K562 (cell line): Measurements from ENCODE around the gene NCL. TPM values are rescaled to one million over a fixed set of nuclear protein-coding genes. Genes with fewer than 3 reads are reported as not detected.
A peak's percentile ranks its signal among the peaks of the same experiment; 100 is the strongest.

ENCODE experiments used
- EGR1 ChIP-seq: fragments of 450-650 bp; conservative IDR thresholded peaks from 2 replicates; pipeline ENCODE4 v1.6.1; 2017; ENCODE audit warnings: mild to moderate bottlenecking
- FOXA3 ChIP-seq, 2 experiments: fragments of 450-650 bp in 1 of 2; sonication (generic) in 1 of 2; formaldehyde crosslinking; IDR thresholded peaks in 1 of 2; conservative IDR thresholded peaks in 1 of 2; 2 replicates each; pipeline versions ENCODE4 v1.4.0 to v1.8.0; 2020 to 2022; ENCODE audit warnings: mild to moderate bottlenecking in 2 of 2, missing genetic modification reagents in 1 of 2
- NEUROD1 ChIP-seq: fragments of 150-350 bp; IDR thresholded peaks from 2 replicates; pipeline ENCODE4 v1.6.1; 2014; ENCODE audit warnings: borderline replicate concordance, low read length, low read depth; ENCODE audit not compliant: partially characterized antibody
- ZNF436 ChIP-seq: fragments of 250-450, 450-650 bp; sonication (Bioruptor Pico); formaldehyde crosslinking; IDR thresholded peaks from 2 replicates; pipeline ENCODE4 v1.7.0; 2020; ENCODE audit warnings: mild to moderate bottlenecking
- polyA plus RNA-seq, 8 experiments: library from polyadenylated mRNA; depleted of rRNA in 4 of 8; stranded (reverse) in 5 of 8; unstranded in 3 of 8; fragments of >200 nt; fragmentation: Nextera tagmentation in 2 of 8; fragmentation: Illumina TruSeq in 1 of 8; extraction: Ambion mirVana in 2 of 8; extraction: Trizol in 1 of 8; gene quantifications; 2 replicates each; pipeline versions ENCODE4 v1.2.1 to v1.2.3, GENCODE V29; 2011 to 2014; ENCODE audit warnings: inconsistent platforms in 1 of 8, missing spikeins in 1 of 8
- total RNA-seq, 7 experiments: library from RNA; depleted of rRNA in 6 of 7; stranded (reverse); fragments of >200 nt in 6 of 7; fragmentation: Illumina TruSeq in 2 of 7; extraction: Trizol in 2 of 7; gene quantifications; 2 replicates each; pipeline versions ENCODE4 v1.2.1 to v1.2.3, GENCODE V29; 2011 to 2021; ENCODE audit warnings: low replicate concordance in 1 of 7
- TF ChIP-seq, protein P1 (sequence below), 2 experiments: fragments of 150-350 bp in 1 of 2; IDR thresholded peaks; 2 replicates each; pipeline ENCODE4 v1.6.1; 2012 to 2016; ENCODE audit warnings: low read depth in 2 of 2, low read length in 2 of 2, mild to moderate bottlenecking in 1 of 2, moderate library complexity in 1 of 2
- TF ChIP-seq, protein P2 (sequence below): fragments of 450-650 bp; IDR thresholded peaks from 2 replicates; pipeline ENCODE4 v1.6.1; 2016; ENCODE audit warnings: low read depth
- TF ChIP-seq, protein P3 (sequence below): sonication (generic); formaldehyde crosslinking; IDR thresholded peaks from 2 replicates; pipeline ENCODE4 v1.8.1; 2022; ENCODE audit warnings: missing genetic modification reagents
- TF ChIP-seq, protein P4 (sequence below), 2 experiments: IDR thresholded peaks; 2 replicates each; pipeline ENCODE4 v1.6.1; 2011; ENCODE audit warnings: borderline replicate concordance in 1 of 2, control low read depth in 1 of 2, low read depth in 1 of 2, low read length in 1 of 2, mild to moderate bottlenecking in 1 of 2, mixed read lengths in 1 of 2, moderate library complexity in 1 of 2; ENCODE audit not compliant: insufficient read depth in 1 of 2, insufficient read length in 1 of 2, poor library complexity in 1 of 2, severe bottlenecking in 1 of 2; ENCODE audit errors: extremely low read depth in 1 of 2
- TF ChIP-seq, protein P5 (sequence below), 3 experiments: IDR thresholded peaks in 2 of 3; conservative IDR thresholded peaks in 1 of 3; 2 replicates each; pipeline ENCODE4 v1.5.1; 2011 to 2012; ENCODE audit warnings: low read length in 3 of 3, mild to moderate bottlenecking in 3 of 3, control low read depth in 2 of 3, improper control_type of control experiment in 1 of 3, inconsistent platforms in 1 of 3, low read depth in 1 of 3, mixed read lengths in 1 of 3, moderate library complexity in 1 of 3; ENCODE audit not compliant: insufficient read depth in 2 of 3

NCL gene
- total and polyA plus RNA-seq, 9 of the 15 experiments (the other 6 are each of a cell fraction or from before 2014, with no cell fraction given), result 80.9 to 732 (median 361) TPM

DNA sequence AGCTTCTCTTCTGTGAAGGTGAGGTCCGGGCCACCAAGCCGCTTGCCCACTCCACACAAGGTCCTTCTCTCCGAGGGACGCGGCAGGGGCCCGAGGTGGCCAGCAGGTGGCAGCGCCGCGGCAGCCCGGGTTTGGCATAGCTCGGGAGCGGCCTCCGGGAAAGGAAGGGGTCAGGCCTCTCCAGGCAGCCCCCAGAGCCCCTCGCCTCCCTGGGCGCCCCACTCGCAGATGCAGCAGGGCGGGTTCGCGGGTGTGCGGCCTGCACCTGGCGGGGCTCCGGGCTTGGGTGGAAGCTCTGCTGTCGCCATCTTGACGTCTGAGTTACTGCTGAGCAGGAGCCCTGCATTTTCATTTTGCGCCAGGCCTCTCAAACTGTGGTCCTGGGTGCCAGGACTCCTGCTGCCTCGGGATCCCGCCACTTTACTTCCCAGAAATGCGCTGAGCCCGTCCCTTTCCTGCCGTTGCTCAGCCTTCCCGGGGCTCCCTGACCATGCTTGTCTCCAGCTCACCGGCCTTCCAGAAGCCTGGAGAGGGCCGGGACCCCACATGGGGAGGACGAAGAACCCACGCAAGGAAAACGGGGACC is 18.6 kb upstream of the NCL start (continued):
- TF ChIP-seq, protein P1, sequence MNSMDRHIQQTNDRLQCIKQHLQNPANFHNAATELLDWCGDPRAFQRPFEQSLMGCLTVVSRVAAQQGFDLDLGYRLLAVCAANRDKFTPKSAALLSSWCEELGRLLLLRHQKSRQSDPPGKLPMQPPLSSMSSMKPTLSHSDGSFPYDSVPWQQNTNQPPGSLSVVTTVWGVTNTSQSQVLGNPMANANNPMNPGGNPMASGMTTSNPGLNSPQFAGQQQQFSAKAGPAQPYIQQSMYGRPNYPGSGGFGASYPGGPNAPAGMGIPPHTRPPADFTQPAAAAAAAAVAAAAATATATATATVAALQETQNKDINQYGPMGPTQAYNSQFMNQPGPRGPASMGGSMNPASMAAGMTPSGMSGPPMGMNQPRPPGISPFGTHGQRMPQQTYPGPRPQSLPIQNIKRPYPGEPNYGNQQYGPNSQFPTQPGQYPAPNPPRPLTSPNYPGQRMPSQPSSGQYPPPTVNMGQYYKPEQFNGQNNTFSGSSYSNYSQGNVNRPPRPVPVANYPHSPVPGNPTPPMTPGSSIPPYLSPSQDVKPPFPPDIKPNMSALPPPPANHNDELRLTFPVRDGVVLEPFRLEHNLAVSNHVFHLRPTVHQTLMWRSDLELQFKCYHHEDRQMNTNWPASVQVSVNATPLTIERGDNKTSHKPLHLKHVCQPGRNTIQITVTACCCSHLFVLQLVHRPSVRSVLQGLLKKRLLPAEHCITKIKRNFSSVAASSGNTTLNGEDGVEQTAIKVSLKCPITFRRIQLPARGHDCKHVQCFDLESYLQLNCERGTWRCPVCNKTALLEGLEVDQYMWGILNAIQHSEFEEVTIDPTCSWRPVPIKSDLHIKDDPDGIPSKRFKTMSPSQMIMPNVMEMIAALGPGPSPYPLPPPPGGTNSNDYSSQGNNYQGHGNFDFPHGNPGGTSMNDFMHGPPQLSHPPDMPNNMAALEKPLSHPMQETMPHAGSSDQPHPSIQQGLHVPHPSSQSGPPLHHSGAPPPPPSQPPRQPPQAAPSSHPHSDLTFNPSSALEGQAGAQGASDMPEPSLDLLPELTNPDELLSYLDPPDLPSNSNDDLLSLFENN (IDR thresholded peaks at IDR 0.05; ENCODE audit: low read depth in 2 of 2, low read length in 2 of 2), result no peak
- TF ChIP-seq, protein P2, sequence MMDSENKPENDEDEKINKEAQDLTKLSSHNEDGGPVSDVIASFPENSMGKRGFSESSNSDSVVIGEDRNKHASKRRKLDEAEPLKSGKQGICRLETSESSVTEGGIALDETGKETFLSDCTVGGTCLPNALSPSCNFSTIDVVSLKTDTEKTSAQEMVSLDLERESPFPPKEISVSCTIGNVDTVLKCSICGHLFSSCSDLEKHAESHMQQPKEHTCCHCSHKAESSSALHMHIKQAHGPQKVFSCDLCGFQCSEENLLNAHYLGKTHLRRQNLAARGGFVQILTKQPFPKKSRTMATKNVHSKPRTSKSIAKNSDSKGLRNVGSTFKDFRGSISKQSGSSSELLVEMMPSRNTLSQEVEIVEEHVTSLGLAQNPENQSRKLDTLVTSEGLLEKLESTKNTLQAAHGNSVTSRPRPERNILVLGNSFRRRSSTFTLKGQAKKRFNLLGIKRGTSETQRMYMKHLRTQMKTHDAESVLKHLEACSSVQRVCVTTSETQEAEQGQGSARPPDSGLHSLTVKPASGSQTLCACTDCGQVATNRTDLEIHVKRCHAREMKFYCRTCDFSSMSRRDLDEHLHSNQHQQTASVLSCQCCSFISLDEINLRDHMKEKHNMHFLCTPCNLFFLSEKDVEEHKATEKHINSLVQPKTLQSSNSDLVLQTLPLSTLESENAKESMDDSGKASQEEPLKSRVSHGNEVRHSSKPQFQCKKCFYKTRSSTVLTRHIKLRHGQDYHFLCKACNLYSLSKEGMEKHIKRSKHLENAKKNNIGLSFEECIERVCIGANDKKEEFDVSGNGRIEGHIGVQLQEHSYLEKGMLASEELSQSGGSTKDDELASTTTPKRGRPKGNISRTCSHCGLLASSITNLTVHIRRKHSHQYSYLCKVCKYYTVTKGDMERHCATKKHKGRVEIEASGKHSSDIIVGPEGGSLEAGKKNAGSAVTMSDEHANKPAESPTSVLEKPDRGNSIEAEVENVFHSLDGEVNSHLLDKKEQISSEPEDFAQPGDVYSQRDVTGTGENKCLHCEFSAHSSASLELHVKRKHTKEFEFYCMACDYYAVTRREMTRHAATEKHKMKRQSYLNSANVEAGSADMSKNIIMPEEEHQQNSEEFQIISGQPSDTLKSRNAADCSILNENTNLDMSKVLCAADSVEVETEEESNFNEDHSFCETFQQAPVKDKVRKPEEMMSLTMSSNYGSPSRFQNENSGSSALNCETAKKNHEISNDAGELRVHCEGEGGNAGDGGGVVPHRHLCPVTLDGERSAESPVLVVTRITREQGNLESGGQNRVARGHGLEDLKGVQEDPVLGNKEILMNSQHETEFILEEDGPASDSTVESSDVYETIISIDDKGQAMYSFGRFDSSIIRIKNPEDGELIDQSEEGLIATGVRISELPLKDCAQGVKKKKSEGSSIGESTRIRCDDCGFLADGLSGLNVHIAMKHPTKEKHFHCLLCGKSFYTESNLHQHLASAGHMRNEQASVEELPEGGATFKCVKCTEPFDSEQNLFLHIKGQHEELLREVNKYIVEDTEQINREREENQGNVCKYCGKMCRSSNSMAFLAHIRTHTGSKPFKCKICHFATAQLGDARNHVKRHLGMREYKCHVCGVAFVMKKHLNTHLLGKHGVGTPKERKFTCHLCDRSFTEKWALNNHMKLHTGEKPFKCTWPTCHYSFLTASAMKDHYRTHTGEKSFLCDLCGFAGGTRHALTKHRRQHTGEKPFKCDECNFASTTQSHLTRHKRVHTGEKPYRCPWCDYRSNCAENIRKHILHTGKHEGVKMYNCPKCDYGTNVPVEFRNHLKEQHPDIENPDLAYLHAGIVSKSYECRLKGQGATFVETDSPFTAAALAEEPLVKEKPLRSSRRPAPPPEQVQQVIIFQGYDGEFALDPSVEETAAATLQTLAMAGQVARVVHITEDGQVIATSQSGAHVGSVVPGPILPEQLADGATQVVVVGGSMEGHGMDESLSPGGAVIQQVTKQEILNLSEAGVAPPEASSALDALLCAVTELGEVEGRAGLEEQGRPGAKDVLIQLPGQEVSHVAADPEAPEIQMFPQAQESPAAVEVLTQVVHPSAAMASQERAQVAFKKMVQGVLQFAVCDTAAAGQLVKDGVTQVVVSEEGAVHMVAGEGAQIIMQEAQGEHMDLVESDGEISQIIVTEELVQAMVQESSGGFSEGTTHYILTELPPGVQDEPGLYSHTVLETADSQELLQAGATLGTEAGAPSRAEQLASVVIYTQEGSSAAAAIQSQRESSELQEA, result no peak
- TF ChIP-seq, protein P3, sequence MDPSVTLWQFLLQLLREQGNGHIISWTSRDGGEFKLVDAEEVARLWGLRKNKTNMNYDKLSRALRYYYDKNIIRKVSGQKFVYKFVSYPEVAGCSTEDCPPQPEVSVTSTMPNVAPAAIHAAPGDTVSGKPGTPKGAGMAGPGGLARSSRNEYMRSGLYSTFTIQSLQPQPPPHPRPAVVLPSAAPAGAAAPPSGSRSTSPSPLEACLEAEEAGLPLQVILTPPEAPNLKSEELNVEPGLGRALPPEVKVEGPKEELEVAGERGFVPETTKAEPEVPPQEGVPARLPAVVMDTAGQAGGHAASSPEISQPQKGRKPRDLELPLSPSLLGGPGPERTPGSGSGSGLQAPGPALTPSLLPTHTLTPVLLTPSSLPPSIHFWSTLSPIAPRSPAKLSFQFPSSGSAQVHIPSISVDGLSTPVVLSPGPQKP (CRISPR knock-in tag), result no peak
- TF ChIP-seq ZNF436 (CRISPR knock-in tag), result no peak
- TF ChIP-seq FOXA3 (CRISPR knock-in tag; conservative IDR thresholded peaks at IDR 0.05 in 1 of 2, IDR thresholded peaks at IDR 0.05 in 1 of 2), result no peak
- TF ChIP-seq, protein P4, sequence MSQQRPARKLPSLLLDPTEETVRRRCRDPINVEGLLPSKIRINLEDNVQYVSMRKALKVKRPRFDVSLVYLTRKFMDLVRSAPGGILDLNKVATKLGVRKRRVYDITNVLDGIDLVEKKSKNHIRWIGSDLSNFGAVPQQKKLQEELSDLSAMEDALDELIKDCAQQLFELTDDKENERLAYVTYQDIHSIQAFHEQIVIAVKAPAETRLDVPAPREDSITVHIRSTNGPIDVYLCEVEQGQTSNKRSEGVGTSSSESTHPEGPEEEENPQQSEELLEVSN (IDR thresholded peaks at IDR 0.05; ENCODE audit: borderline replicate concordance in 1 of 2, extremely low read depth in 1 of 2, insufficient read depth in 1 of 2, insufficient read length in 1 of 2, low read depth in 1 of 2, low read length in 1 of 2, poor library complexity in 1 of 2, severe bottlenecking in 1 of 2), result no peak
- TF ChIP-seq, protein P5, sequence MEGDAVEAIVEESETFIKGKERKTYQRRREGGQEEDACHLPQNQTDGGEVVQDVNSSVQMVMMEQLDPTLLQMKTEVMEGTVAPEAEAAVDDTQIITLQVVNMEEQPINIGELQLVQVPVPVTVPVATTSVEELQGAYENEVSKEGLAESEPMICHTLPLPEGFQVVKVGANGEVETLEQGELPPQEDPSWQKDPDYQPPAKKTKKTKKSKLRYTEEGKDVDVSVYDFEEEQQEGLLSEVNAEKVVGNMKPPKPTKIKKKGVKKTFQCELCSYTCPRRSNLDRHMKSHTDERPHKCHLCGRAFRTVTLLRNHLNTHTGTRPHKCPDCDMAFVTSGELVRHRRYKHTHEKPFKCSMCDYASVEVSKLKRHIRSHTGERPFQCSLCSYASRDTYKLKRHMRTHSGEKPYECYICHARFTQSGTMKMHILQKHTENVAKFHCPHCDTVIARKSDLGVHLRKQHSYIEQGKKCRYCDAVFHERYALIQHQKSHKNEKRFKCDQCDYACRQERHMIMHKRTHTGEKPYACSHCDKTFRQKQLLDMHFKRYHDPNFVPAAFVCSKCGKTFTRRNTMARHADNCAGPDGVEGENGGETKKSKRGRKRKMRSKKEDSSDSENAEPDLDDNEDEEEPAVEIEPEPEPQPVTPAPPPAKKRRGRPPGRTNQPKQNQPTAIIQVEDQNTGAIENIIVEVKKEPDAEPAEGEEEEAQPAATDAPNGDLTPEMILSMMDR (IDR thresholded peaks at IDR 0.05 in 2 of 3, conservative IDR thresholded peaks at IDR 0.05 in 1 of 3; ENCODE audit: insufficient read depth in 2 of 3, low read depth in 1 of 3, low read length in 3 of 3), result peak; percentile 68 to 76 (median 75)
- TF ChIP-seq NEUROD1, result no peak
- TF ChIP-seq EGR1, result no peak
